HepG2 (cell line): ENCODE measurements around the gene IL17RA.

ENCODE experiments used
- CTCF ChIP-seq: sonication (generic); formaldehyde crosslinking; IDR thresholded peaks from 2 replicates; pipeline ENCODE4 v1.5.0; 2020; ENCODE audit warnings: mild to moderate bottlenecking, missing genetic modification reagents, moderate library complexity
- KAT7 ChIP-seq: IDR thresholded peaks from 2 replicates; pipeline ENCODE4 v1.6.1; 2018; ENCODE audit warnings: borderline replicate concordance, missing compliant biosample characterization
- NBN ChIP-seq: fragments of 450-650 bp; conservative IDR thresholded peaks from 2 replicates; pipeline ENCODE4 v1.6.1; 2017
- NCOR1 ChIP-seq: fragments of 200-600 bp; sonication (generic); IDR thresholded peaks from 2 replicates; pipeline ENCODE4 v1.7.0; 2017; ENCODE audit warnings: antibody characterized with exemption, low read length, borderline replicate concordance
- TF ChIP-seq, protein P1 (sequence below): fragments of 450-650 bp; IDR thresholded peaks from 2 replicates; pipeline ENCODE4 v1.6.1; 2017; ENCODE audit warnings: mild to moderate bottlenecking

DNA sequence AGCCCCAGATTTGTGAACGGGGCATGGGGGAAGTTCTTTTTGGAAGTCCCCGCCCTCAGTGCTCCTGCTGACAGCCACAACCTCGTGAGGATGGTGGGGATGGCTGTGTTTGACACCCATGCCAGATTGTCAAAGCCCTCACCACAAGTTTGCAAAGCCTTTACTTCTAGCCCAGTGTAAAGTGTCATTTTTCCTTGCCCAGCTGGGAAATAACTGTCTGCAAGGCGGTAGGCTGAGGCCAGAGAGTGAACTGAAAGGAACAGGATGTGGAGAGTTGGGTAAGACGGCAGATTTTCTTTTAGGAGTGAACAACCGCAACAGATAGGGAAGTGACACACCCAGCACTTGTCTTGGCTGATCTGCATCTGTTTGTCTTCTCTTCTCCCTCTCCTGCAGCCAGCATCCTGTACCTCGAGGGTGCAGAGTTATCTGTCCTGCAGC lies 13.6 kb downstream of the IL17RA start:
- TF ChIP-seq NBN = no peak
- no peak for TF ChIP-seq KAT7 (CRISPR knock-in tag)
- TF ChIP-seq CTCF = no peak
- TF ChIP-seq, protein P1, sequence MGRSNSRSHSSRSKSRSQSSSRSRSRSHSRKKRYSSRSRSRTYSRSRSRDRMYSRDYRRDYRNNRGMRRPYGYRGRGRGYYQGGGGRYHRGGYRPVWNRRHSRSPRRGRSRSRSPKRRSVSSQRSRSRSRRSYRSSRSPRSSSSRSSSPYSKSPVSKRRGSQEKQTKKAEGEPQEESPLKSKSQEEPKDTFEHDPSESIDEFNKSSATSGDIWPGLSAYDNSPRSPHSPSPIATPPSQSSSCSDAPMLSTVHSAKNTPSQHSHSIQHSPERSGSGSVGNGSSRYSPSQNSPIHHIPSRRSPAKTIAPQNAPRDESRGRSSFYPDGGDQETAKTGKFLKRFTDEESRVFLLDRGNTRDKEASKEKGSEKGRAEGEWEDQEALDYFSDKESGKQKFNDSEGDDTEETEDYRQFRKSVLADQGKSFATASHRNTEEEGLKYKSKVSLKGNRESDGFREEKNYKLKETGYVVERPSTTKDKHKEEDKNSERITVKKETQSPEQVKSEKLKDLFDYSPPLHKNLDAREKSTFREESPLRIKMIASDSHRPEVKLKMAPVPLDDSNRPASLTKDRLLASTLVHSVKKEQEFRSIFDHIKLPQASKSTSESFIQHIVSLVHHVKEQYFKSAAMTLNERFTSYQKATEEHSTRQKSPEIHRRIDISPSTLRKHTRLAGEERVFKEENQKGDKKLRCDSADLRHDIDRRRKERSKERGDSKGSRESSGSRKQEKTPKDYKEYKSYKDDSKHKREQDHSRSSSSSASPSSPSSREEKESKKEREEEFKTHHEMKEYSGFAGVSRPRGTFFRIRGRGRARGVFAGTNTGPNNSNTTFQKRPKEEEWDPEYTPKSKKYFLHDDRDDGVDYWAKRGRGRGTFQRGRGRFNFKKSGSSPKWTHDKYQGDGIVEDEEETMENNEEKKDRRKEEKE = no peak
- no peak for TF ChIP-seq NCOR1
